HG03457 (cell line): ENCODE data around the gene CELF5.
"Not testable (repeated sequence)": the region's sequence is repeated elsewhere in the genome, so short reads cannot be mapped to it uniquely, and the experiment has no call there.

Experiments
- ATAC-seq: cut with Tn5 transposase; IDR thresholded peaks from one replicate; pipeline ENCODE4 v1.9.1; 2021; ENCODE audit warnings: moderate number of reproducible peaks; ENCODE audit not compliant: unreplicated experiment

Gene CELF5

GRCh38 chr19:3336680-3337523, 112.4 kb downstream of the CELF5 start:
- ATAC-seq = no peak

- no peak for ATAC-seq
Measured at GRCh38 chr19:3338541-3339181, 114.2 kb downstream of the CELF5 start.

- no peak for ATAC-seq
Measured at GRCh38 chr19:3340340-3340739, 115.9 kb downstream of the CELF5 start.

- no peak for ATAC-seq
Measured at GRCh38 chr19:3342246-3342645, 117.8 kb downstream of the CELF5 start.

- not testable (repeated sequence) for ATAC-seq
Measured at GRCh38 chr19:3342962-3343361, 118.5 kb downstream of the CELF5 start.

- no peak for ATAC-seq
Measured at GRCh38 chr19:3343619-3344502, 119.4 kb downstream of the CELF5 start.

GRCh38 chr19:3344608-3345598, 120.4 kb downstream of the CELF5 start:
- ATAC-seq = no peak

- no peak for ATAC-seq
Measured at GRCh38 chr19:3345850-3346460, 121.5 kb downstream of the CELF5 start.
